Chondrocyte (in vitro differentiated cells): ENCODE results near the gene RANBP17. TPM values are rescaled to one million over a fixed set of nuclear protein-coding genes. Genes with fewer than 3 reads are reported as not detected.
"Not testable (repeated sequence)": the region's sequence is repeated elsewhere in the genome, so short reads cannot be mapped to it uniquely, and the experiment has no call there.

Source experiments
- DNase-seq: peaks from one replicate; pipeline ENCODE4 v3.0.0; 2021; ENCODE audit warnings: mixed read lengths, low spot score
- H3K27ac Mint-ChIP-seq: one replicate; pipeline ENCODE4 v1.8.0; 2021; ENCODE audit warnings: mild to moderate bottlenecking, moderate library complexity, mixed read lengths; ENCODE audit not compliant: unreplicated experiment
- H3K27me3 Mint-ChIP-seq: 2 replicates; pipeline ENCODE4 v1.8.0; 2021; ENCODE audit warnings: low read depth, mixed read lengths
- H3K36me3 Mint-ChIP-seq: 2 replicates; pipeline ENCODE4 v1.8.0; 2021; ENCODE audit warnings: low read depth, mixed read lengths
- H3K4me1 Mint-ChIP-seq: 2 replicates; pipeline ENCODE4 v1.8.0; 2021; ENCODE audit warnings: low read depth, mild to moderate bottlenecking, mixed read lengths
- H3K4me3 Mint-ChIP-seq: one replicate; pipeline ENCODE4 v1.8.0; 2021; ENCODE audit warnings: mild to moderate bottlenecking, moderate library complexity, mixed read lengths; ENCODE audit not compliant: unreplicated experiment
- H3K9me3 Mint-ChIP-seq: 2 replicates; pipeline ENCODE4 v1.8.0; 2021; ENCODE audit warnings: low read depth, mixed read lengths
- CTCF ChIP-seq: fragments of 200-600 bp; sonication (generic); IDR thresholded peaks from 2 replicates; pipeline ENCODE4 v1.5.0; 2021; ENCODE audit warnings: antibody characterized with exemption, mild to moderate bottlenecking, moderate library complexity
- total RNA-seq: library from RNA; stranded (reverse); gene quantifications from 3 replicates; pipeline ENCODE4 v1.2.1, GENCODE V29; 2021

The RANBP17 gene
- total RNA-seq, 1 donor from 2014 or later: 24.5 TPM

- H3K27ac Mint-ChIP-seq: no peak overlapping the region
- TF ChIP-seq CTCF: no peak
- no peak for DNase-seq
- H3K4me1 Mint-ChIP-seq: peaks cover 11% of the 10 kb centered on the region
- H3K9me3 Mint-ChIP-seq: no peaks in the 10 kb centered on the region
- peaks cover 1% of the 10 kb centered on the region for H3K36me3 Mint-ChIP-seq
- H3K27me3 Mint-ChIP-seq: no peaks in the 10 kb centered on the region
- H3K4me3 Mint-ChIP-seq: no peak overlapping the region
Observed at GRCh38 chr5:171158581-171158980, 296.8 kb downstream of the RANBP17 start.

GRCh38 chr5:171162165-171162564 is 300.3 kb downstream of the RANBP17 start:
- H3K27me3 Mint-ChIP-seq: no peaks in the 10 kb centered on the region
- H3K4me3 Mint-ChIP-seq: no peak overlapping the region
- TF ChIP-seq CTCF: no peak
- DNase-seq: no peak
- H3K36me3 Mint-ChIP-seq: peaks cover 1% of the 10 kb centered on the region
- peaks cover 3% of the 10 kb centered on the region for H3K4me1 Mint-ChIP-seq
- no peaks in the 10 kb centered on the region for H3K9me3 Mint-ChIP-seq
- no peak overlapping the region for H3K27ac Mint-ChIP-seq

DNA sequence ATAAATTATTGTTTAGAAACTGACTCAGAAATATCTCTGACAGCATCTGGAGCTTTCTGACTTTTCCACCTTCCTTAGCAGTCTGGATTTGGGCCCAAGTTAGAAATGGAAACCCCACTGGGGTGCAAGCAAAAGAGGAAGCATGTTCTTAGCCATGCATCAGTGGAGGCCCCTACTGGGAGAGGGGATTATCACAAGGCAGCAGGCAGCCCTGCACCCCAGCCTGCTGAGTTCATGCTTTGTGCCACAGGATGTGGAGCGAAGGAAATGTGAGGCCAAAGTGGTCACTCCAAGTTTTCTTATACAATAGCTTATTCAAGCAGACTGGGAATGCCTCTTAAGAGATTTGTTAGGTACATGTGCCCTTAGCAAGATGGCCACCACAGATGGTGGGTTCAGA is 300.8 kb downstream of the RANBP17 start:
- Mint-ChIP-seq H3K4me1 (no peaks in the 10 kb centered on the region), H3K4me3 (no peak overlapping the region), H3K27me3 (no peaks in the 10 kb centered on the region), H3K36me3 (peaks cover 1% of the 10 kb centered on the region), H3K27ac (no peak overlapping the region), H3K9me3 (no peaks in the 10 kb centered on the region)
- peak; percentile 66 for TF ChIP-seq CTCF
- no peak for DNase-seq

DNA sequence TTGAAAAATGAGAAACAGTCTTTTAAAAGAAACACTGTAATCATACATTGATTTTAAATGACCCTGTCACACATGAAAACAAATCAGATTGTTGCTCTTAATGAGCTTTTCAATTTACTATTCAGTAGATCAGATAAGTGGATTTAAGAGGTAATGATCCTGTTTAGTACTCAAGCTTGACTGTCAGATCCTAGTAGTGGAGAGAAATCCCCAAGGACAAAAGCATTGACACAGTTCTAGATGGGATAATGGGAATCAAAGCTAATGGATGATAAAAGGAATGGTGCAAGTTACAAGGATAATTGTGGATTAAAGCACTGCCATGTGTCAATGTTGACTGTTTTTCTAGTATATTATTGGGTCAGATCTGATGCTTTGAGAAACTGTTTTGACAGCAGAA is 304.9 kb downstream of the RANBP17 start:
- no peak for DNase-seq
- H3K27ac Mint-ChIP-seq: no peak overlapping the region
- H3K4me1 Mint-ChIP-seq: no peaks in the 10 kb centered on the region
- H3K4me3 Mint-ChIP-seq: no peak overlapping the region
- peaks cover 1% of the 10 kb centered on the region for H3K36me3 Mint-ChIP-seq
- no peaks in the 10 kb centered on the region for H3K27me3 Mint-ChIP-seq
- H3K9me3 Mint-ChIP-seq: no peaks in the 10 kb centered on the region
- no peak for TF ChIP-seq CTCF

DNA sequence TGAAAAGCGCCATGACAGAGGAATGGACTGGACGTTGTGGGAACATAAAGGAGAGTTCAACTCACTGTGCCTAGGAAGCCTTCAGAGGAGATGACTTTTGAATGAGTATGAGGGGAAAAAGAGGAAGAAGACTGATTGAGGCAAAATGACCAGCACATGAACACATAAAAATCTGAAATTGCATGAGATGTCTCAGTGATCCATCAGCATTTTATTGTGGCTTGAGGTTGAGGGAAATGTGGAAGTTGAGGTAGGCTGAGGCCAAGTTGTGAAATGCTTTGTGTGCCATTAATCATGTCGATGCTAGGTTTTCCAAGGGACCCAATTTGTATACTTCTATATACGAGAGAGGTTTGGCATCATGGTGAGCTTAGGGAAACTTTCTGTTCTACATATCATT is 306.4 kb downstream of the RANBP17 start:
- Mint-ChIP-seq H3K27ac (no peak overlapping the region), H3K4me3 (no peak overlapping the region), H3K9me3 (no peaks in the 10 kb centered on the region), H3K36me3 (peaks cover 1% of the 10 kb centered on the region), H3K4me1 (no peaks in the 10 kb centered on the region), H3K27me3 (no peaks in the 10 kb centered on the region)
- DNase-seq: no peak
- TF ChIP-seq CTCF: no peak

- H3K36me3 Mint-ChIP-seq: peaks cover 12% of the 10 kb centered on the region
- not testable (repeated sequence) for H3K27ac Mint-ChIP-seq, DNase-seq, H3K27me3 Mint-ChIP-seq, H3K4me3 Mint-ChIP-seq, H3K4me1 Mint-ChIP-seq
- H3K9me3 Mint-ChIP-seq: peaks cover 13% of the 10 kb centered on the region
Observed at GRCh38 chr5:171174960-171175359, 313.1 kb downstream of the RANBP17 start.
